Muscle layer of duodenum (tissue), 2 donors: ENCODE data around the gene SPP1.

Experiments used
- H3K27ac ChIP-seq: one replicate; pipeline ENCODE4 v1.7.0; 2013; ENCODE audit warnings: mild to moderate bottlenecking, low read length
- H3K27me3 ChIP-seq: one replicate; pipeline ENCODE4 v1.7.0; 2013; ENCODE audit warnings: low read depth, mild to moderate bottlenecking, control low read depth, low read length
- H3K36me3 ChIP-seq, 2 donors: one replicate each; pipeline ENCODE4 v1.7.0; 2013; ENCODE audit warnings: low read length in 2 of 2, control low read depth in 1 of 2, mild to moderate bottlenecking in 1 of 2; ENCODE audit not compliant: insufficient read depth in 2 of 2, control insufficient read depth in 1 of 2
- H3K4me1 ChIP-seq, 2 donors: one replicate each; pipeline ENCODE4 v1.7.0; 2013; ENCODE audit warnings: low read length in 2 of 2, mild to moderate bottlenecking in 2 of 2, control low read depth in 1 of 2, moderate library complexity in 1 of 2; ENCODE audit not compliant: insufficient read depth in 2 of 2, control insufficient read depth in 1 of 2
- H3K4me3 ChIP-seq, 2 donors: one replicate each; pipeline ENCODE4 v1.7.0; 2013; ENCODE audit warnings: low read length in 2 of 2, low read depth in 1 of 2, mild to moderate bottlenecking in 1 of 2
- H3K9me3 ChIP-seq, 2 donors: one replicate each; pipeline ENCODE4 v1.7.0; 2013; ENCODE audit warnings: low read length in 2 of 2, control low read depth in 1 of 2, mild to moderate bottlenecking in 1 of 2; ENCODE audit not compliant: control insufficient read depth in 1 of 2
- donor health status: healthy.

The SPP1 gene

DNA sequence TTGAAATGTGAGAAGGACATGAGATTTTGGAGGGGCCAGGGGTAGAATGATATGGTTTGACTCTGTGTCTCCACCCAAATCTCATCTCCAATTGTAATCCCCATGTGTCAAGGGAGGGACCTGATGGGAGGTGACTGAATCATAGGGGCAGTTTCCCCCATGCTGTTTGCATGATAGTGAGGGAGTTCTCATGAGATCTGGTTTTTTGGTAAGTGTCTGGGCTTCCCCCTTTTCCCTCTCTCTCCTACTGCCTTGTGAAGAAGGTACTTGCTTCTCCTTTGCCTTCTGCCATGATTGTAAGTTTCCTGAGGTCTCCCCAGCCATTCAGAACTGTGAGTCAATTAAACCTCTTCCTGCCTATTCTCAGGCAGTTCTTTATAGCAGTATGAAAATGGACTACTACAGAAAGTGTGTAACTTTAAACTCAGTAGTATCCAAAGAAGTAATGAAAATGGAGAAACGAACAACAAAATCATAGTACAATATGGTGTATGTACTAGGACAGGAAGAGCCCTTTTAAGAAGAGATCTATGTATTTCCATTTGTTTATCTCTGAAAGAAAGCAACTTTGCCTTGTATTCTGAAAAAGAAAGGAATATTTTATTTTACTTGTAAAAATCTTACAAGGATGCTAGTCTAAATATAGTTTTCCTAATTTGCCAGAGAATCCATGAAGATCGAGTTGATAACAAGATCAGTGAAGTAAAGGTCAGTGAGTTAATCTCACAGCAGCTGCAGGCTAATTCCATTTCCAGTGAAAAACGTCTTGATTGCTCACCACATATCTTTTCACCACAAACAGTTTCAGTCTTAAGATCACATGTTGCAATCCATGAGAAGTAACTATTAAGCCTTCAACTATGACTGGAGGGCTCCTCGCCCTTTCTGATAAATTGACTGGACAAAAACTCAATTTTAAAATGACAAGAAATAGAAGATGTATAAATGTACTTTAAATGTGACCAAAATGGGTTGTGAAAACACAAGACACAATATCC lies 52.4 kb downstream of the SPP1 start:
- Histone ChIP-seq H3K4me1 (peaks cover 0 to 5% of the 10 kb centered on the region in 2 donors), H3K27ac (peak overlapping the region; percentile 20), H3K9me3 (no peaks in the 10 kb centered on the region), H3K27me3 (no peaks in the 10 kb centered on the region), H3K36me3 (peaks cover 0 to 12% of the 10 kb centered on the region in 2 donors), H3K4me3 (no peak overlapping the region)

DNA sequence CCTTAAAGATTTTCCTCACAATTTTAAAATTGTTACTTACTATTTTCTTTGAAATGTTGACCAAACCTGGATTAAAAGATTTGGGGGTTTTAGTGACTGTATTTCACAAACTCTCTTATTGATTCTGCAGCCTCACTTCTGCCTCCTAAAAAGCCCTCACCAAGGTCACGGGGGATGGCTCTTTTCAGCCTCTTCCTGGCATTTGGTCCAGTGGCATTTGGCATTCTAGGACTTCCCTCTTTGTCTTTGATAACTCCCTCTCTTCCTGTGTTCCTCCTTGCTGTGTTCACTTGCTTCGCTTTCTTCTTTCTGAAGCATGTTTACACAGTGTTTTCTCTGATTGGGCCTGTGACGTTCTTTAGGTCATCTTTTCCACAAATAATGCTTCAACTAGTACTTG lies 53.4 kb downstream of the SPP1 start:
- no peaks in the 10 kb centered on the region for H3K4me1 ChIP-seq
- H3K27ac ChIP-seq = no peak overlapping the region
- H3K9me3 ChIP-seq = no peaks in the 10 kb centered on the region
- no peak overlapping the region for H3K4me3 ChIP-seq
- peaks cover 0 to 12% of the 10 kb centered on the region in 2 donors for H3K36me3 ChIP-seq
- no peaks in the 10 kb centered on the region for H3K27me3 ChIP-seq

DNA sequence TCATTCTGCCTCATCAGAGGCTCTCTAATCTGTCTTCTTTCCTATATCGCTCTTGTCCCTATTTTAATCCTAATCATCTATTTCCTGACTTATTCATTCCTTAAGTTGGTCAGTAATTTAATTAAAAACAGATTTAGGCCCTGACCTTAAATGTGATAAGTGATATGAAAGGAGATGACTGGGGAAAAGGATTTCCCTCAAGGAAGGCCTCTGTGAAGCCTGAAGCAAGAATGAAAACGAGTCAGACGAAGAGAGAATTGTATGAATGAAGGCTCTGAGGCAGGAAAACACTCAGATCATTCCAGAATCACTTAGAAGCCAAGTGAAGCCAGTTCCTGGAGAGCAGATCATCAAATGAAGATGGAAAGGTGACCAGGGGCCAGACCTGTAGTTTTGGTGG lies 54.0 kb downstream of the SPP1 start:
- H3K9me3 ChIP-seq = no peaks in the 10 kb centered on the region
- H3K36me3 ChIP-seq = peaks cover 0 to 12% of the 10 kb centered on the region in 2 donors

DNA sequence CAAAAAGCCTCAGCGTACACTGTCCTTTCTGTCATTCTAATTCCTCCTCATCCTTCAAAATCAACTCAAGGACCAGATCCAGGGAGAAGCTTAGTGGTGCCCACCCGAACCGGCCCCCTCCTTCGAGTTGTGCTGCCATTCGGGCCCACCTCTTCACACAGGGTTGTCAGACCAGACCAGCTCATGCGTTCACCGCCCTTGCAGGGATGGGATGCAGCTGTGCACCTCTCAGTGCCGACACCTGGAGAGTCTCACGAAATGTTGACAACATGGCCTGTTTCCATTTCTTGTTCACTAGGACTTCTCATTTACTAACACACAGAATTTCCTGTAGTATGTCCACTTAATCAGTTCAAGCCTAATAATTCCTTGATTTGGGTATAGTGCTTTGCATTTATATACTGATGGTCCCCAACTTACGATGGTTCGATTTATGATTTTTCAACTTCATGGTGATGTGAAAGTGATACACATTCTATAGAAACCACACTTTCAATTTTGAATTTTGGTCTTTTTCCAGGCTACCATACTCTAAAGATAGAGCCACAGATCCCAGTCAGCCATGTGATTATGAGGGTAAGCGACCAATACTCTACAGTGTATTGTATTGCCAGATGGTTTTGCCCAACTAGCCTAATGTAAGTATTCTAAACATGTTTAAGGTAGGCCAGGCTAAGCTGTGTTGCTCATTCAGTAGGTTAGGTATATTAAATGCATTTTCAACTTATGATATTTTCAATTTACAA lies 55.2 kb downstream of the SPP1 start:
- H3K9me3 ChIP-seq = no peaks in the 10 kb centered on the region
- H3K27ac ChIP-seq = no peak overlapping the region
- H3K27me3 ChIP-seq = no peaks in the 10 kb centered on the region
- H3K4me3 ChIP-seq = no peak overlapping the region
- peaks cover 0 to 18% of the 10 kb centered on the region in 2 donors for H3K36me3 ChIP-seq
- no peaks in the 10 kb centered on the region for H3K4me1 ChIP-seq

More for the DNA sequence above, 54.0 kb downstream of the SPP1 start:
- H3K27ac ChIP-seq = no peak overlapping the region
- no peaks in the 10 kb centered on the region for H3K4me1 ChIP-seq
- H3K27me3 ChIP-seq = no peaks in the 10 kb centered on the region
- H3K4me3 ChIP-seq = no peak overlapping the region
